SK-N-SH (cell line): ENCODE measurements around the gene GPR61. TPM values are rescaled to one million over a fixed set of nuclear protein-coding genes. Genes with fewer than 3 reads are reported as not detected.

Experiments
- CTCF ChIA-PET: fragments of 300-600, 350-600 bp; formaldehyde crosslinking; extraction: SDS; loops from one replicate; lab custom pipeline; 2021; lab: Yijun Ruan, JAX
- POLR2A ChIA-PET: fragments of 350-600 bp; sonication (Branson Sonifier 250); formaldehyde crosslinking; extraction: SDS; loops from one replicate; lab custom pipeline; 2020; ENCODE audit warnings: antibody characterized with exemption, inconsistent platforms; lab: Yijun Ruan, JAX
- DNase-seq: peaks from one replicate; pipeline ENCODE4 v3.0.0; 2012
- H2AFZ ChIP-seq: fragments of 200-600 bp; sonication (generic); 2 replicates; pipeline ENCODE4 v1.8.1; 2016; ENCODE audit warnings: antibody characterized with exemption, mild to moderate bottlenecking, low read depth
- H3F3A ChIP-seq: fragments of 200-600 bp; sonication (generic); replicated peaks from 2 replicates; pipeline ENCODE3; 2016; ENCODE audit warnings: antibody characterized with exemption, mild to moderate bottlenecking; ENCODE audit not compliant: insufficient read depth
- H3K27ac ChIP-seq, 2 experiments: fragments of 200-500 bp in 1 of 2; fragments of 200-600 bp in 1 of 2; sonication (Bioruptor generic) in 1 of 2; sonication (generic), shearing (Covaris generic) in 1 of 2; 2 replicates each; pipeline versions ENCODE4 v1.5.1 to v1.6.1; 2014 to 2016; ENCODE audit warnings: low read depth in 2 of 2, inconsistent platforms in 1 of 2, low read length in 1 of 2, mild to moderate bottlenecking in 1 of 2, mixed read lengths in 1 of 2
- H3K27me3 ChIP-seq: fragments of 200-600 bp; sonication (generic), shearing (Covaris generic); 2 replicates; pipeline ENCODE4 v1.6.1; 2016; ENCODE audit warnings: mixed run types; ENCODE audit not compliant: insufficient read depth
- H3K36me3 ChIP-seq, 2 experiments: fragments of 200-500 bp in 1 of 2; fragments of 200-600 bp in 1 of 2; sonication (Bioruptor generic) in 1 of 2; sonication (generic) in 1 of 2; replicated peaks in 1 of 2; 2 replicates each; pipeline versions ENCODE3 to v1.5.1; 2014 to 2016; ENCODE audit warnings: low read length in 1 of 2, mild to moderate bottlenecking in 1 of 2; ENCODE audit not compliant: insufficient read depth in 2 of 2, control insufficient read depth in 1 of 2
- H3K4me1 ChIP-seq, 2 experiments: fragments of 200-500 bp in 1 of 2; fragments of 200-600 bp in 1 of 2; sonication (Bioruptor generic) in 1 of 2; sonication (generic), shearing (Covaris generic) in 1 of 2; 2 replicates each; pipeline versions ENCODE4 v1.5.1 to v1.6.1; 2014 to 2016; ENCODE audit warnings: low read depth in 1 of 2, low read length in 1 of 2, mixed run types in 1 of 2; ENCODE audit not compliant: insufficient read depth in 2 of 2, control insufficient read depth in 1 of 2
- H3K4me2 ChIP-seq: fragments of 200-600 bp; sonication (generic), shearing (Covaris generic); 2 replicates; pipeline ENCODE4 v1.6.1; 2017; ENCODE audit warnings: mixed run types
- H3K4me3 ChIP-seq, 2 experiments: fragments of 200-500 bp in 1 of 2; fragments of 200-600 bp in 1 of 2; sonication (Bioruptor generic) in 1 of 2; sonication (generic), shearing (Covaris generic) in 1 of 2; 2 replicates each; pipeline versions ENCODE4 v1.5.1 to v1.8.1; 2014 to 2016; ENCODE audit warnings: low read depth in 2 of 2, inconsistent platforms in 1 of 2, low read length in 1 of 2, mild to moderate bottlenecking in 1 of 2, mixed read lengths in 1 of 2, moderate library complexity in 1 of 2
- H3K79me2 ChIP-seq: fragments of 200-600 bp; sonication (generic); 2 replicates; pipeline ENCODE4 v1.8.1; 2017; ENCODE audit warnings: mild to moderate bottlenecking; ENCODE audit not compliant: insufficient read depth
- H3K9ac ChIP-seq: fragments of 200-600 bp; sonication (generic); 2 replicates; pipeline ENCODE4 v1.6.1; 2017; ENCODE audit warnings: mixed run types
- H3K9me2 ChIP-seq: fragments of 200-600 bp; sonication (generic); 2 replicates; pipeline ENCODE4 v1.6.1; 2017; ENCODE audit warnings: mixed run types
- H3K9me3 ChIP-seq: fragments of 200-600 bp; sonication (generic); 2 replicates; pipeline ENCODE4 v1.6.1; 2017; ENCODE audit warnings: mixed run types, mild to moderate bottlenecking, moderate library complexity
- H4K20me1 ChIP-seq: fragments of 200-600 bp; sonication (generic); 2 replicates; pipeline ENCODE4 v1.6.1; 2017; ENCODE audit warnings: mild to moderate bottlenecking, mixed run types; ENCODE audit not compliant: insufficient read depth
- CHD2 ChIP-seq: fragments of 150-350 bp; IDR thresholded peaks from 2 replicates; pipeline ENCODE4 v1.6.1; 2018; ENCODE audit warnings: low read length; ENCODE audit not compliant: partially characterized antibody
- CTCF ChIP-seq: fragments of 200-600 bp; sonication (generic); IDR thresholded peaks from 2 replicates; pipeline ENCODE4 v1.6.1; 2017; ENCODE audit warnings: antibody characterized with exemption, mild to moderate bottlenecking, moderate library complexity
- ELF1 ChIP-seq: IDR thresholded peaks from 2 replicates; pipeline ENCODE4 v1.4.0; 2012
- GABPA ChIP-seq: IDR thresholded peaks from 2 replicates; pipeline ENCODE4 v1.4.0; 2012; ENCODE audit warnings: low read depth, mild to moderate bottlenecking
- JUND ChIP-seq: IDR thresholded peaks from 2 replicates; pipeline ENCODE4 v1.4.0; 2012
- MXI1 ChIP-seq: IDR thresholded peaks from 2 replicates; pipeline ENCODE4 v1.6.1; 2012; ENCODE audit warnings: mild to moderate bottlenecking, low read depth, low read length, improper control_type of control experiment
- NFIC ChIP-seq: IDR thresholded peaks from 2 replicates; pipeline ENCODE4 v1.4.0; 2012; ENCODE audit warnings: borderline replicate concordance
- NRF1 ChIP-seq: IDR thresholded peaks from 2 replicates; pipeline ENCODE4 v1.6.1; 2012; ENCODE audit warnings: low read depth, mild to moderate bottlenecking, low read length
- PBX3 ChIP-seq: IDR thresholded peaks from 2 replicates; pipeline ENCODE4; 2012
- POLR2AphosphoS5 ChIP-seq: IDR thresholded peaks from 2 replicates; pipeline ENCODE4 v1.6.1; 2012; ENCODE audit warnings: low read depth, low read length
- RAD21 ChIP-seq: IDR thresholded peaks from 2 replicates; pipeline ENCODE4 v1.6.1; 2012; ENCODE audit warnings: mild to moderate bottlenecking, low read length
- RCOR1 ChIP-seq: fragments of 150-350 bp; IDR thresholded peaks from 2 replicates; pipeline ENCODE4 v1.6.1; 2017; ENCODE audit warnings: antibody characterized with exemption, low read length
- RFX5 ChIP-seq: IDR thresholded peaks from 2 replicates; pipeline ENCODE4 v1.6.1; 2012; ENCODE audit warnings: mild to moderate bottlenecking, improper control_type of control experiment, low read length
- SIN3A ChIP-seq: IDR thresholded peaks from 2 replicates; pipeline ENCODE4 v1.6.1; 2012; ENCODE audit warnings: low read depth, mild to moderate bottlenecking, low read length, moderate library complexity, borderline replicate concordance
- TCF12 ChIP-seq: IDR thresholded peaks from 2 replicates; pipeline ENCODE4 v1.4.0; 2012
- YY1 ChIP-seq: IDR thresholded peaks from 2 replicates; pipeline ENCODE4 v1.4.0; 2012; ENCODE audit warnings: low read depth, mild to moderate bottlenecking
- ZBTB33 ChIP-seq: IDR thresholded peaks from 2 replicates; pipeline ENCODE4 v1.4.0; 2012; ENCODE audit warnings: low read depth, borderline replicate concordance
- polyA plus RNA-seq, 3 experiments: library from polyadenylated mRNA; depleted of rRNA; stranded (reverse); fragments of >200 nt; gene quantifications; 2 replicates each; pipeline ENCODE4 v1.2.3, GENCODE V29; 2012
- TF ChIP-seq, protein P1 (sequence below): fragments of 150-350 bp; IDR thresholded peaks from 2 replicates; pipeline ENCODE4 v1.6.1; 2016; ENCODE audit warnings: mild to moderate bottlenecking, low read depth, low read length
- TF ChIP-seq, protein P2 (sequence below): IDR thresholded peaks from 2 replicates; pipeline ENCODE4 v1.6.1; 2012; ENCODE audit warnings: mild to moderate bottlenecking, low read depth, low read length, moderate library complexity

Gene GPR61
- polyA plus RNA-seq, 1 of the 3 experiments (the other 2 are of a cell fraction): not detected

DNA sequence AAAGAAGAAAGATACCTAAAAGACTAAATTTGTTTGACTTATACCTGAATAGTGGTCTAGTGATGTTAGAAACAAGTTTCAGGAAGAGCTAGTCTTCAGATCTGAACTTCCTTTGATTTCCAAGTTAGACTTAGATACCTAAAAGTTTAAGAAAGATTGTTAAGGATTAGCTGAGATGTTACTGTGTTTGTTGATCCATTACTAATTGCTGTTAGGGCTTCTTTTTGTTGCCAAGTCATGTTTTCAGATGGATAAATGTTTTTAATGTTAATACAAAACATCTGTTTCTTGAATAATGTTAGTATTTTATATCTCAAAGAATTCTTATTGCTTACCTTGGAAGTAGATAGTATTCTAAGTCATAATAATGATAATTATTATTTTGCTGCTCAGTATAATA, 20.3 kb downstream of the GPR61 start:
- POLR2A ChIA-PET: no interaction called here

More for the DNA sequence above, 20.3 kb downstream of the GPR61 start:
- Histone ChIP-seq H3K9me3 (no peaks in the 10 kb centered on the region), H4K20me1 (peaks cover 100% of the 10 kb centered on the region), H2AFZ (no peak overlapping the region), H3K79me2 (peaks cover 100% of the 10 kb centered on the region), H3K36me3 (no peaks in the 10 kb centered on the region), H3K4me3 (no peak overlapping the region), H3F3A (peaks cover 7% of the 10 kb centered on the region), H3K27me3 (no peaks in the 10 kb centered on the region), H3K27ac (no peak overlapping the region; a peak in 1 of 4 replicates), H3K4me2 (no peak overlapping the region), H3K9ac (no peak overlapping the region), H3K4me1 (peaks cover 6 to 26% of the 10 kb centered on the region in 2 experiments; a peak in 3 of 4 replicates), H3K9me2 (no peaks in the 10 kb centered on the region)
- no peak for DNase-seq
- TF ChIP-seq GABPA (no peak), RAD21 (no peak), JUND (no peak), MXI1 (no peak), CTCF (no peak), PBX3 (no peak), CHD2 (no peak), ELF1 (no peak), YY1 (no peak), NFIC (no peak), RFX5 (no peak), RCOR1 (no peak), TCF12 (no peak), NRF1 (no peak), ZBTB33 (no peak), POLR2AphosphoS5 (no peak), SIN3A (no peak)
- TF ChIP-seq, protein P1, sequence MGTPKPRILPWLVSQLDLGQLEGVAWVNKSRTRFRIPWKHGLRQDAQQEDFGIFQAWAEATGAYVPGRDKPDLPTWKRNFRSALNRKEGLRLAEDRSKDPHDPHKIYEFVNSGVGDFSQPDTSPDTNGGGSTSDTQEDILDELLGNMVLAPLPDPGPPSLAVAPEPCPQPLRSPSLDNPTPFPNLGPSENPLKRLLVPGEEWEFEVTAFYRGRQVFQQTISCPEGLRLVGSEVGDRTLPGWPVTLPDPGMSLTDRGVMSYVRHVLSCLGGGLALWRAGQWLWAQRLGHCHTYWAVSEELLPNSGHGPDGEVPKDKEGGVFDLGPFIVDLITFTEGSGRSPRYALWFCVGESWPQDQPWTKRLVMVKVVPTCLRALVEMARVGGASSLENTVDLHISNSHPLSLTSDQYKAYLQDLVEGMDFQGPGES: no peak
- TF ChIP-seq, protein P2, sequence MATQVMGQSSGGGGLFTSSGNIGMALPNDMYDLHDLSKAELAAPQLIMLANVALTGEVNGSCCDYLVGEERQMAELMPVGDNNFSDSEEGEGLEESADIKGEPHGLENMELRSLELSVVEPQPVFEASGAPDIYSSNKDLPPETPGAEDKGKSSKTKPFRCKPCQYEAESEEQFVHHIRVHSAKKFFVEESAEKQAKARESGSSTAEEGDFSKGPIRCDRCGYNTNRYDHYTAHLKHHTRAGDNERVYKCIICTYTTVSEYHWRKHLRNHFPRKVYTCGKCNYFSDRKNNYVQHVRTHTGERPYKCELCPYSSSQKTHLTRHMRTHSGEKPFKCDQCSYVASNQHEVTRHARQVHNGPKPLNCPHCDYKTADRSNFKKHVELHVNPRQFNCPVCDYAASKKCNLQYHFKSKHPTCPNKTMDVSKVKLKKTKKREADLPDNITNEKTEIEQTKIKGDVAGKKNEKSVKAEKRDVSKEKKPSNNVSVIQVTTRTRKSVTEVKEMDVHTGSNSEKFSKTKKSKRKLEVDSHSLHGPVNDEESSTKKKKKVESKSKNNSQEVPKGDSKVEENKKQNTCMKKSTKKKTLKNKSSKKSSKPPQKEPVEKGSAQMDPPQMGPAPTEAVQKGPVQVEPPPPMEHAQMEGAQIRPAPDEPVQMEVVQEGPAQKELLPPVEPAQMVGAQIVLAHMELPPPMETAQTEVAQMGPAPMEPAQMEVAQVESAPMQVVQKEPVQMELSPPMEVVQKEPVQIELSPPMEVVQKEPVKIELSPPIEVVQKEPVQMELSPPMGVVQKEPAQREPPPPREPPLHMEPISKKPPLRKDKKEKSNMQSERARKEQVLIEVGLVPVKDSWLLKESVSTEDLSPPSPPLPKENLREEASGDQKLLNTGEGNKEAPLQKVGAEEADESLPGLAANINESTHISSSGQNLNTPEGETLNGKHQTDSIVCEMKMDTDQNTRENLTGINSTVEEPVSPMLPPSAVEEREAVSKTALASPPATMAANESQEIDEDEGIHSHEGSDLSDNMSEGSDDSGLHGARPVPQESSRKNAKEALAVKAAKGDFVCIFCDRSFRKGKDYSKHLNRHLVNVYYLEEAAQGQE: no peak
- CTCF ChIA-PET: interaction anchor here (0.8 to 2.4 kb wide), 3 partner anchors 28 to 90 kb away, joined by 3 to 8 read pairs (median 4); no protein-coding TSS in a partner anchor
